ENCODE results near the gene HDC.

The HDC gene

GRCh38 chr15:50289749-50290148 is 24.2 kb upstream of the HDC start:
- H3K4me3 ChIP-seq (ENCODE audit: low read length) = no peak overlapping the region
- DNase-seq (ENCODE audit: low read depth) = no peak
- no peak for TF ChIP-seq CTCF (conservative IDR thresholded peaks at IDR 0.05; ENCODE audit: low read depth, low read length)

DNA sequence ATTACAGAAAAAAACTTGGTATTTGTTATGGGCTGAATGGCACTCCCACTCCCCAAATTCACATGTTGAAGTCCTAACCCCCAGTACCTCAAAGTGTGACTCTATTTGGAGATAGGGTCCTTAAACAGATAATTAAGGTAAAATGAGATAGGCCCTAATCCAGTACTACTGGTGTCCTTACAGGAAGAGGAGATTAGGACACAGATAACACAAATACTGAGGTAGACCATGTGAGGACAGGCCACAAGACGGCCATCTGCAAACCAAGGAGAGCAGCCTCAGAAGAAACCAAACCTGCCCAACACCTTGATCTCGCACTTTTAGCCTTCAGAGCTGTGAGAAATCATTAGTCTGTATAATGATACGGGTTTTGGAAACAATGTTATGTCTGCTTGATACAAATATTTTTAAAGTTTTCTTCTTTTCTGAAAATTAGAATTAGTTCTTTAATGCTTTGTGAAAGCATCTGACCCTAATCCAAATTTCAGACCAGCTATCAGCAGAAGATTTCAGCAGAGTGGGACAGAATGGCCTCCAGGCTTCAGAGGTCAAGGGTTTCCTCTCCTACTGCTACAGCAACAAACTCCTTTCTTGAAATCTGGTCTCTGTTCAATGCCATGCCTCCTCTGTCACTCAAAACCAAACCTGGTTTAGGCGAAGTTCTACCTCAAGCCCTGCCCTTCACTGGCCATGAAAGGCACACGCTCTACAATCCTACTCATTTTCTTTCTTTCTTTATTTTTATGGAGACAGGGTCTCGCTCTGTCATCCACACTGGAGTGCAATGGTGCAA is 22.0 kb upstream of the HDC start:
- no peak for TF ChIP-seq CTCF (conservative IDR thresholded peaks at IDR 0.05; ENCODE audit: low read depth, low read length)
- no peak overlapping the region for H3K4me3 ChIP-seq (ENCODE audit: low read length)
- DNase-seq (ENCODE audit: low read depth) = no peak

- no peak overlapping the region for H3K4me3 ChIP-seq (ENCODE audit: low read length)
- DNase-seq (ENCODE audit: low read depth) = no peak
These were observed 15.9 kb upstream of the HDC start for GRCh38 chr15:50281427-50281826.

GRCh38 chr15:50280271-50280670 is 14.7 kb upstream of the HDC start:
- TF ChIP-seq CTCF (conservative IDR thresholded peaks at IDR 0.05; ENCODE audit: low read depth, low read length) = no peak
- no peak overlapping the region for H3K4me3 ChIP-seq (ENCODE audit: low read length)
- no peak for DNase-seq (ENCODE audit: low read depth)

More at GRCh38 chr15:50281427-50281826, 15.9 kb upstream of the HDC start:
- no peak for TF ChIP-seq CTCF (conservative IDR thresholded peaks at IDR 0.05; ENCODE audit: low read depth, low read length)

DNA sequence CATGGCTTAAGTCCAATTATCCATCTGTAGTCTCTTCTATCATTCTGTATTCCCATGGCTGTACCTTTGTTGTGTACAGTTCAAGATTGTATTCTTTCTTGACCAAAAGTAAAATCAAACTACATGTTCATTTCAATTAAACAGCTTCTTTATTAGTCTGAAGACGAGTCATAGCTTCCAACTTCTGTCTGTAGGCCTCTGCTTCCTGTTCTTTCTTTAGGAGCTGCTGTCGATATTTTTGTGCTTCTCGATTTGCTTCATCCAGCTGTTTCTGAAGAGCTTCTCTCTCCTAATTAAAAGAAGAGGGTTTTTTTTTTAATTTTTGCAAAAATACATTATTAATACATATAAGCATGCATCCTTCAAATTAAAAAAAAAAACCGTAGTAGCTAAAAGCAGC is 13.0 kb upstream of the HDC start:
- DNase-seq (ENCODE audit: low read depth) = no peak

GRCh38 chr15:50277370-50277769 is 11.8 kb upstream of the HDC start:
- no peak overlapping the region for H3K4me3 ChIP-seq (ENCODE audit: low read length)
- no peak for TF ChIP-seq CTCF (conservative IDR thresholded peaks at IDR 0.05; ENCODE audit: low read depth, low read length)

More for the DNA sequence above, 13.0 kb upstream of the HDC start:
- no peak overlapping the region for H3K4me3 ChIP-seq (ENCODE audit: low read length)
- no peak for TF ChIP-seq CTCF (conservative IDR thresholded peaks at IDR 0.05; ENCODE audit: low read depth, low read length)

GRCh38 chr15:50275908-50276307 is 10.4 kb upstream of the HDC start:
- H3K4me3 ChIP-seq (ENCODE audit: low read length) = no peak overlapping the region
- no peak for DNase-seq (ENCODE audit: low read depth)
- no peak for TF ChIP-seq CTCF (conservative IDR thresholded peaks at IDR 0.05; ENCODE audit: low read depth, low read length)

More at GRCh38 chr15:50277370-50277769, 11.8 kb upstream of the HDC start:
- no peak for DNase-seq (ENCODE audit: low read depth)
